Measurements from ENCODE around the gene PAK5. TPM values are rescaled to one million over a fixed set of nuclear protein-coding genes. Genes with fewer than 3 reads are reported as not detected.

Gene PAK5
- polyA plus RNA-seq, 1 donor (not counting 4 experiments of a cell fraction or from before 2014, with no cell fraction given): not detected

DNA sequence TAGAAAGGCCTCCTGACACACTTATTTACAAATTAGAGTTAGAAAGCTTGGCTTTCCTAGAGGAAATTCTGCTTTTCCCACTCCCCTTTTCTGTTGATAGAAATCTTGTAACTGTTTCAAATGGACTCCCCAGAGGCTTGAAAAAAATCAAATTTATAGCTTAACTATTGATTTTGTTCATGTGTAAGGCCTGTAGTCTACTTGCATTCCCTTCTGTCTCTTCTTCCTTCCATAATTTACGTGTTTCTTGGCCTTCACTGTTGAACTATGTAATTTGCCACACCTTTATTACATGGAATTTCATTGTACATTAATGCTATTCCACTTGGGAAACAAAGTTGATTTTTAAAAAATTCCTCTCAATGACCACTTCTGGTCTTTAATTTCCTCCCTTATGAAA is 243.1 kb downstream of the PAK5 start:
- Histone ChIP-seq H3K79me2 (ENCODE audit: control insufficient read depth, insufficient read depth, low read length) (no peaks in the 10 kb centered on the region), H3K4me2 (ENCODE audit: control insufficient read depth, extremely low read depth, insufficient read depth, low read depth, low read length) (no peak overlapping the region), H3K36me3 (ENCODE audit: control insufficient read depth in 2 of 2, extremely low read depth in 1 of 2, insufficient read depth in 2 of 2, low read length in 2 of 2) (no peaks in the 10 kb centered on the region), H3K27me3 (ENCODE audit: control insufficient read depth, extremely low read depth, insufficient read depth, low read length) (no peaks in the 10 kb centered on the region), H4K20me1 (ENCODE audit: control insufficient read depth, extremely low read depth, insufficient read depth, low read length) (no peaks in the 10 kb centered on the region), H3K9me1 (ENCODE audit: control insufficient read depth, extremely low read depth, insufficient read depth, low read length) (no peaks in the 10 kb centered on the region), H3K4me3 (ENCODE audit: control insufficient read depth in 2 of 3, extremely low read depth in 1 of 3, insufficient read depth in 2 of 3, low read depth in 1 of 3, low read length in 3 of 3) (no peak overlapping the region), H3K4me1 (ENCODE audit: control insufficient read depth, extremely low read depth, insufficient read depth, low read length) (no peaks in the 10 kb centered on the region), H2AFZ (ENCODE audit: control insufficient read depth, low read length) (no peak overlapping the region), H3K27ac (ENCODE audit: control insufficient read depth, insufficient read depth, low read length) (no peak overlapping the region), H3K9ac (ENCODE audit: control insufficient read depth, extremely low read depth, insufficient read depth, low read length) (no peak overlapping the region), H3K9me3 (ENCODE audit: control insufficient read depth, low read depth, low read length) (no peaks in the 10 kb centered on the region)
- TF ChIP-seq, protein P1, sequence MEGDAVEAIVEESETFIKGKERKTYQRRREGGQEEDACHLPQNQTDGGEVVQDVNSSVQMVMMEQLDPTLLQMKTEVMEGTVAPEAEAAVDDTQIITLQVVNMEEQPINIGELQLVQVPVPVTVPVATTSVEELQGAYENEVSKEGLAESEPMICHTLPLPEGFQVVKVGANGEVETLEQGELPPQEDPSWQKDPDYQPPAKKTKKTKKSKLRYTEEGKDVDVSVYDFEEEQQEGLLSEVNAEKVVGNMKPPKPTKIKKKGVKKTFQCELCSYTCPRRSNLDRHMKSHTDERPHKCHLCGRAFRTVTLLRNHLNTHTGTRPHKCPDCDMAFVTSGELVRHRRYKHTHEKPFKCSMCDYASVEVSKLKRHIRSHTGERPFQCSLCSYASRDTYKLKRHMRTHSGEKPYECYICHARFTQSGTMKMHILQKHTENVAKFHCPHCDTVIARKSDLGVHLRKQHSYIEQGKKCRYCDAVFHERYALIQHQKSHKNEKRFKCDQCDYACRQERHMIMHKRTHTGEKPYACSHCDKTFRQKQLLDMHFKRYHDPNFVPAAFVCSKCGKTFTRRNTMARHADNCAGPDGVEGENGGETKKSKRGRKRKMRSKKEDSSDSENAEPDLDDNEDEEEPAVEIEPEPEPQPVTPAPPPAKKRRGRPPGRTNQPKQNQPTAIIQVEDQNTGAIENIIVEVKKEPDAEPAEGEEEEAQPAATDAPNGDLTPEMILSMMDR (optimal IDR thresholded peaks at IDR 0.05 in 1 of 3, IDR thresholded peaks at IDR 0.05 in 1 of 3, conservative IDR thresholded peaks at IDR 0.05 in 1 of 3; ENCODE audit: extremely low read depth in 1 of 3, insufficient read depth in 2 of 3, low read length in 3 of 3): no peak
- TF ChIP-seq EZH2 (IDR thresholded peaks at IDR 0.05; ENCODE audit: low read length): no peak
- dilution Hi-C loops (cut with MboI; ENCODE audit: extremely low pct_ligation_motif_present, low sequenced_read_pairs): no loop called here
- DNase-seq (ENCODE audit: low read depth, low spot score) (no peak), FAIRE-seq (no peak)

DNA sequence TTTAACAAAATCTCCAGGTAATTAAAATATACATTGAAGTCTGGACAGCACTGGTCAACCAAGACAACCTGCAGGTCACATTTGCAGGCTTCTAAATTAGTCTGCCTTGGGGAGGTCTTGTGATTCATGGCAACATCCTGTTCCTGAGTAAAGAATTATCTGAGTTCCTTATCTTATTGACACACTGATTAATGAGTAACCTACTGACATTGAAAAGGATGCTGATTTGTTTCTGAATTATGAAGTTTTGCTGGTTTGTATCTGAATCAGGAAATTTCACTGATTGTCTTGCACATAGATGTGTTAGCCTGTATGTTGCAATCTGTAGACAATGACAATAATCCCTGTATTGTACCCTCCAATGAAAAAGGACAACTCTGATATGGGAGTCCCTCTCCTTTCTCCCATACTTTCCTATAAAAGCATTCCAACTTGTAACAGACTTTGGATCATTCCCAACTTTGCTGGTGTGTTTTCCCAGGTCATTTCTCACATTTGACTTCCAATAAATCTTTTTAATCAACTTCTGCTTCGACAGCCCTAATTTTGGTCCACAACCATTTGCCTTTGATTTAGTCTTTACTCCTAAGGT is 244.5 kb downstream of the PAK5 start:
- DNase-seq (ENCODE audit: low read depth, low spot score): no peak
- H3K27ac ChIP-seq (ENCODE audit: control insufficient read depth, insufficient read depth, low read length): no peak overlapping the region
- dilution Hi-C loops (cut with MboI; ENCODE audit: extremely low pct_ligation_motif_present, low sequenced_read_pairs): no loop called here
- no peak for FAIRE-seq
- no peaks in the 10 kb centered on the region for H3K27me3 ChIP-seq (ENCODE audit: control insufficient read depth, extremely low read depth, insufficient read depth, low read length)
- no peak for TF ChIP-seq EZH2 (IDR thresholded peaks at IDR 0.05; ENCODE audit: low read length)
- TF ChIP-seq, protein P1 (optimal IDR thresholded peaks at IDR 0.05 in 1 of 3, IDR thresholded peaks at IDR 0.05 in 1 of 3, conservative IDR thresholded peaks at IDR 0.05 in 1 of 3; ENCODE audit: extremely low read depth in 1 of 3, insufficient read depth in 2 of 3, low read length in 3 of 3): no peak
- H4K20me1 ChIP-seq (ENCODE audit: control insufficient read depth, extremely low read depth, insufficient read depth, low read length): no peaks in the 10 kb centered on the region
- H3K9me1 ChIP-seq (ENCODE audit: control insufficient read depth, extremely low read depth, insufficient read depth, low read length): no peaks in the 10 kb centered on the region
- H2AFZ ChIP-seq (ENCODE audit: control insufficient read depth, low read length): no peak overlapping the region
- H3K9ac ChIP-seq (ENCODE audit: control insufficient read depth, extremely low read depth, insufficient read depth, low read length): no peak overlapping the region
- no peaks in the 10 kb centered on the region for H3K36me3 ChIP-seq (ENCODE audit: control insufficient read depth in 2 of 2, extremely low read depth in 1 of 2, insufficient read depth in 2 of 2, low read length in 2 of 2)
- H3K4me2 ChIP-seq (ENCODE audit: control insufficient read depth, extremely low read depth, insufficient read depth, low read depth, low read length): no peak overlapping the region
- no peak overlapping the region for H3K4me3 ChIP-seq (ENCODE audit: control insufficient read depth in 2 of 3, extremely low read depth in 1 of 3, insufficient read depth in 2 of 3, low read depth in 1 of 3, low read length in 3 of 3)
- H3K4me1 ChIP-seq (ENCODE audit: control insufficient read depth, extremely low read depth, insufficient read depth, low read length): no peaks in the 10 kb centered on the region
- no peaks in the 10 kb centered on the region for H3K79me2 ChIP-seq (ENCODE audit: control insufficient read depth, insufficient read depth, low read length)
- H3K9me3 ChIP-seq (ENCODE audit: control insufficient read depth, low read depth, low read length): no peaks in the 10 kb centered on the region
